K562 (cell line): ENCODE measurements around the gene YPEL5. TPM values are rescaled to one million over a fixed set of nuclear protein-coding genes. Genes with fewer than 3 reads are reported as not detected.

ENCODE experiments used
- CBX8 ChIP-seq: fragments of 200-600 bp; sonication (generic); IDR thresholded peaks from 2 replicates; pipeline ENCODE4 v1.6.1; 2012; ENCODE audit warnings: borderline replicate concordance, mixed run types, low read depth, mild to moderate bottlenecking, moderate library complexity, mixed read lengths, low read length, control low read depth, inconsistent platforms; ENCODE audit not compliant: poor library complexity, severe bottlenecking; ENCODE audit errors: extremely low read depth
- ELF4 ChIP-seq: fragments of 450-650 bp; formaldehyde crosslinking; IDR thresholded peaks from 2 replicates; pipeline ENCODE4 v1.4.0; 2022; ENCODE audit warnings: missing genetic modification characterization
- HMGN3 ChIP-seq: IDR thresholded peaks from 2 replicates; pipeline ENCODE4 v1.6.1; 2011; ENCODE audit warnings: borderline replicate concordance, low read depth, mild to moderate bottlenecking, mixed read lengths, low read length; ENCODE audit not compliant: insufficient read length; ENCODE audit errors: extremely low read depth
- JUND ChIP-seq, 2 experiments: IDR thresholded peaks; 2 replicates in 1 of 2; 3 replicates in 1 of 2; pipeline ENCODE4 v1.6.1; 2011; ENCODE audit warnings: borderline replicate concordance in 2 of 2, low read depth in 2 of 2, low read length in 2 of 2, improper control_type of control experiment in 1 of 2, missing biosample characterization in 1 of 2, missing genetic modification characterization in 1 of 2, missing genetic modification reagents in 1 of 2
- NCOR1 ChIP-seq: fragments of 450-650 bp; IDR thresholded peaks from 2 replicates; pipeline ENCODE4 v1.6.1; 2016; ENCODE audit warnings: mild to moderate bottlenecking, moderate library complexity
- NR4A1 ChIP-seq, 2 experiments: fragments of 250-450 bp in 1 of 2; fragments of 450-650 bp in 1 of 2; sonication (Bioruptor Pico) in 1 of 2; IDR thresholded peaks; 2 replicates each; pipeline versions ENCODE4 v1.4.0 to v1.6.1; 2016 to 2020; ENCODE audit warnings: mild to moderate bottlenecking in 2 of 2, missing compliant biosample characterization in 1 of 2, missing genetic modification characterization in 1 of 2, moderate library complexity in 1 of 2
- PTTG1 ChIP-seq: fragments of 450-650 bp; IDR thresholded peaks from 2 replicates; pipeline ENCODE4 v1.6.1; 2016; ENCODE audit warnings: low read depth, mild to moderate bottlenecking, missing genetic modification characterization, missing compliant biosample characterization
- RBFOX2 ChIP-seq: fragments of 200-400 bp; formaldehyde crosslinking; IDR thresholded peaks from 2 replicates; pipeline ENCODE4 v1.6.1; 2017; ENCODE audit warnings: low read depth, mild to moderate bottlenecking, low read length, moderate library complexity
- SMARCE1 ChIP-seq: fragments of 450-650 bp; IDR thresholded peaks from 2 replicates; pipeline ENCODE4 v1.7.1; 2016; ENCODE audit warnings: mild to moderate bottlenecking
- SOX6 ChIP-seq: fragments of 450-650 bp; IDR thresholded peaks from 2 replicates; pipeline ENCODE4 v1.6.1; 2014; ENCODE audit warnings: mild to moderate bottlenecking
- TCF7 ChIP-seq: sonication (generic); IDR thresholded peaks from 2 replicates; pipeline ENCODE4 v1.6.1; 2016; ENCODE audit warnings: antibody characterized with exemption, borderline replicate concordance
- TRIM28 ChIP-seq: fragments of 450-650 bp; IDR thresholded peaks from 2 replicates; pipeline ENCODE4 v1.6.1; 2017
- ZFP91 ChIP-seq: sonication (generic); formaldehyde crosslinking; IDR thresholded peaks from 2 replicates; pipeline ENCODE4 v1.8.0; 2022; ENCODE audit warnings: mild to moderate bottlenecking, missing genetic modification reagents
- ZNF24 ChIP-seq: fragments of 450-650 bp; IDR thresholded peaks from 2 replicates; pipeline ENCODE4 v1.6.1; 2016
- ZNF3 ChIP-seq: fragments of 250-450 bp; sonication (Bioruptor Pico); IDR thresholded peaks from 2 replicates; pipeline ENCODE4 v1.5.0; 2021; ENCODE audit warnings: mild to moderate bottlenecking, moderate library complexity
- ZNF551 ChIP-seq: fragments of 250-450 bp; sonication (Bioruptor Pico); IDR thresholded peaks from 2 replicates; pipeline ENCODE4 v1.5.0; 2021; ENCODE audit warnings: mild to moderate bottlenecking, moderate library complexity
- ZNF76 ChIP-seq: fragments of 250-450 bp; sonication (Bioruptor Pico); IDR thresholded peaks from 2 replicates; pipeline ENCODE4 v1.4.0; 2020; ENCODE audit warnings: mild to moderate bottlenecking, moderate library complexity, borderline replicate concordance
- polyA plus RNA-seq, 8 experiments: library from polyadenylated mRNA; depleted of rRNA in 4 of 8; stranded (reverse) in 5 of 8; unstranded in 3 of 8; fragments of >200 nt; fragmentation: Nextera tagmentation in 2 of 8; fragmentation: Illumina TruSeq in 1 of 8; extraction: Ambion mirVana in 2 of 8; extraction: Trizol in 1 of 8; gene quantifications; 2 replicates each; pipeline versions ENCODE4 v1.2.1 to v1.2.3, GENCODE V29; 2011 to 2014; ENCODE audit warnings: inconsistent platforms in 1 of 8, missing spikeins in 1 of 8
- total RNA-seq, 7 experiments: library from RNA; depleted of rRNA in 6 of 7; stranded (reverse); fragments of >200 nt in 6 of 7; fragmentation: Illumina TruSeq in 2 of 7; extraction: Trizol in 2 of 7; gene quantifications; 2 replicates each; pipeline versions ENCODE4 v1.2.1 to v1.2.3, GENCODE V29; 2011 to 2021; ENCODE audit warnings: low replicate concordance in 1 of 7
- TF ChIP-seq, protein P1 (sequence below), 2 experiments: fragments of 150-350 bp in 1 of 2; IDR thresholded peaks; 2 replicates each; pipeline ENCODE4 v1.6.1; 2012 to 2016; ENCODE audit warnings: low read depth in 2 of 2, low read length in 2 of 2, mild to moderate bottlenecking in 1 of 2, moderate library complexity in 1 of 2
- TF ChIP-seq, protein P2 (sequence below): fragments of 250-450 bp; sonication (Bioruptor Pico); IDR thresholded peaks from 2 replicates; pipeline ENCODE4 v1.4.0; 2020; ENCODE audit warnings: mild to moderate bottlenecking
- TF ChIP-seq, protein P3 (sequence below): sonication (generic); formaldehyde crosslinking; IDR thresholded peaks from 2 replicates; pipeline ENCODE4 v1.8.1; 2023; ENCODE audit warnings: mild to moderate bottlenecking, missing genetic modification reagents

Gene YPEL5
- total and polyA plus RNA-seq, 9 of the 15 experiments (the other 6 are each of a cell fraction or from before 2014, with no cell fraction given): 5.4 to 34.4 (median 12.3) TPM

- TF ChIP-seq SMARCE1 (peak; percentile 41; the same call in 1 of the 2 replicates), ZNF3 (CRISPR knock-in tag) (no peak), ZNF551 (CRISPR knock-in tag) (no peak), HMGN3 (no peak), NCOR1 (no peak), JUND (IDR thresholded peaks at IDR 0.05; ENCODE audit: borderline replicate concordance, low read depth, low read length) (peak; percentile 64; the same call in 1 of the 2 replicates), JUND (tag; IDR thresholded peaks at IDR 0.05; ENCODE audit: borderline replicate concordance, low read depth, low read length) (peak; percentile 34; the same call in 2 of the 3 replicates), NR4A1 (CRISPR knock-in tag; IDR thresholded peaks at IDR 0.05) (no peak), NR4A1 (tag; IDR thresholded peaks at IDR 0.05) (no peak), CBX8 (no peak), ZNF76 (no peak), TRIM28 (no peak), PTTG1 (tag) (no peak), ZNF24 (no peak), RBFOX2 (peak; percentile 66), TCF7 (no peak), SOX6 (no peak), ELF4 (0 out of 2 replicates have a peak, but pooled peaks have one; percentile 26), ZFP91 (CRISPR knock-in tag) (no peak)
- TF ChIP-seq, protein P1, sequence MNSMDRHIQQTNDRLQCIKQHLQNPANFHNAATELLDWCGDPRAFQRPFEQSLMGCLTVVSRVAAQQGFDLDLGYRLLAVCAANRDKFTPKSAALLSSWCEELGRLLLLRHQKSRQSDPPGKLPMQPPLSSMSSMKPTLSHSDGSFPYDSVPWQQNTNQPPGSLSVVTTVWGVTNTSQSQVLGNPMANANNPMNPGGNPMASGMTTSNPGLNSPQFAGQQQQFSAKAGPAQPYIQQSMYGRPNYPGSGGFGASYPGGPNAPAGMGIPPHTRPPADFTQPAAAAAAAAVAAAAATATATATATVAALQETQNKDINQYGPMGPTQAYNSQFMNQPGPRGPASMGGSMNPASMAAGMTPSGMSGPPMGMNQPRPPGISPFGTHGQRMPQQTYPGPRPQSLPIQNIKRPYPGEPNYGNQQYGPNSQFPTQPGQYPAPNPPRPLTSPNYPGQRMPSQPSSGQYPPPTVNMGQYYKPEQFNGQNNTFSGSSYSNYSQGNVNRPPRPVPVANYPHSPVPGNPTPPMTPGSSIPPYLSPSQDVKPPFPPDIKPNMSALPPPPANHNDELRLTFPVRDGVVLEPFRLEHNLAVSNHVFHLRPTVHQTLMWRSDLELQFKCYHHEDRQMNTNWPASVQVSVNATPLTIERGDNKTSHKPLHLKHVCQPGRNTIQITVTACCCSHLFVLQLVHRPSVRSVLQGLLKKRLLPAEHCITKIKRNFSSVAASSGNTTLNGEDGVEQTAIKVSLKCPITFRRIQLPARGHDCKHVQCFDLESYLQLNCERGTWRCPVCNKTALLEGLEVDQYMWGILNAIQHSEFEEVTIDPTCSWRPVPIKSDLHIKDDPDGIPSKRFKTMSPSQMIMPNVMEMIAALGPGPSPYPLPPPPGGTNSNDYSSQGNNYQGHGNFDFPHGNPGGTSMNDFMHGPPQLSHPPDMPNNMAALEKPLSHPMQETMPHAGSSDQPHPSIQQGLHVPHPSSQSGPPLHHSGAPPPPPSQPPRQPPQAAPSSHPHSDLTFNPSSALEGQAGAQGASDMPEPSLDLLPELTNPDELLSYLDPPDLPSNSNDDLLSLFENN (IDR thresholded peaks at IDR 0.05; ENCODE audit: low read depth in 2 of 2, low read length in 2 of 2): no peak
- TF ChIP-seq, protein P2, sequence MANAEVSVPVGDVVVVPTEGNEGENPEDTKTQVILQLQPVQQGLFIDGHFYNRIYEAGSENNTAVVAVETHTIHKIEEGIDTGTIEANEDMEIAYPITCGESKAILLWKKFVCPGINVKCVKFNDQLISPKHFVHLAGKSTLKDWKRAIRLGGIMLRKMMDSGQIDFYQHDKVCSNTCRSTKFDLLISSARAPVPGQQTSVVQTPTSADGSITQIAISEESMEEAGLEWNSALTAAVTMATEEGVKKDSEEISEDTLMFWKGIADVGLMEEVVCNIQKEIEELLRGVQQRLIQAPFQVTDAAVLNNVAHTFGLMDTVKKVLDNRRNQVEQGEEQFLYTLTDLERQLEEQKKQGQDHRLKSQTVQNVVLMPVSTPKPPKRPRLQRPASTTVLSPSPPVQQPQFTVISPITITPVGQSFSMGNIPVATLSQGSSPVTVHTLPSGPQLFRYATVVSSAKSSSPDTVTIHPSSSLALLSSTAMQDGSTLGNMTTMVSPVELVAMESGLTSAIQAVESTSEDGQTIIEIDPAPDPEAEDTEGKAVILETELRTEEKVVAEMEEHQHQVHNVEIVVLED (CRISPR knock-in tag): no peak
- TF ChIP-seq, protein P3, sequence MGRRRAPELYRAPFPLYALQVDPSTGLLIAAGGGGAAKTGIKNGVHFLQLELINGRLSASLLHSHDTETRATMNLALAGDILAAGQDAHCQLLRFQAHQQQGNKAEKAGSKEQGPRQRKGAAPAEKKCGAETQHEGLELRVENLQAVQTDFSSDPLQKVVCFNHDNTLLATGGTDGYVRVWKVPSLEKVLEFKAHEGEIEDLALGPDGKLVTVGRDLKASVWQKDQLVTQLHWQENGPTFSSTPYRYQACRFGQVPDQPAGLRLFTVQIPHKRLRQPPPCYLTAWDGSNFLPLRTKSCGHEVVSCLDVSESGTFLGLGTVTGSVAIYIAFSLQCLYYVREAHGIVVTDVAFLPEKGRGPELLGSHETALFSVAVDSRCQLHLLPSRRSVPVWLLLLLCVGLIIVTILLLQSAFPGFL (CRISPR knock-in tag): no peak
Observed at GRCh38 chr2:30193104-30193681, 46.4 kb downstream of the YPEL5 start (continued).
